Neural progenitor cell (in vitro differentiated cells): ENCODE data around the gene PLA2G6. TPM values are rescaled to one million over a fixed set of nuclear protein-coding genes. Genes with fewer than 3 reads are reported as not detected.

ENCODE experiments used
- DNase-seq: peaks from one replicate; pipeline ENCODE4 v3.0.0-alpha.2; 2016; ENCODE audit warnings: low spot score
- H2AFZ ChIP-seq: fragments of 200-600 bp; sonication (generic); replicated peaks from 2 replicates; pipeline ENCODE4 v1.6.1; 2016; ENCODE audit warnings: antibody characterized with exemption
- H3F3A ChIP-seq: fragments of 200-600 bp; sonication (generic); 2 replicates; pipeline ENCODE4 v1.6.1; 2016; ENCODE audit warnings: antibody characterized with exemption, low read depth
- H3K27ac ChIP-seq: fragments of 200-600 bp; sonication (generic); 2 replicates; pipeline ENCODE4 v1.5.1; 2016; ENCODE audit warnings: mild to moderate bottlenecking
- H3K27me3 ChIP-seq: fragments of 200-600 bp; sonication (generic); 2 replicates; pipeline ENCODE4 v1.6.1; 2016; ENCODE audit warnings: mild to moderate bottlenecking, moderate library complexity
- H3K36me3 ChIP-seq: fragments of 200-600 bp; sonication (generic); 2 replicates; pipeline ENCODE4 v1.5.1; 2016
- H3K4me1 ChIP-seq: fragments of 200-600 bp; sonication (generic); 2 replicates; pipeline ENCODE4 v1.6.1; 2016; ENCODE audit warnings: mixed run types
- H3K4me2 ChIP-seq: fragments of 200-600 bp; sonication (generic); 2 replicates; pipeline ENCODE4 v1.6.1; 2016
- H3K4me3 ChIP-seq: fragments of 200-600 bp; sonication (generic); 2 replicates; pipeline ENCODE4 v1.5.1; 2016
- H3K79me2 ChIP-seq: fragments of 200-600 bp; sonication (generic); 2 replicates; pipeline ENCODE4 v1.6.1; 2016; ENCODE audit warnings: low read depth
- H3K9ac ChIP-seq: fragments of 200-600 bp; sonication (generic); 2 replicates; pipeline ENCODE4 v1.6.1; 2016
- H3K9me3 ChIP-seq: fragments of 200-600 bp; sonication (generic); 2 replicates; pipeline ENCODE4 v1.5.1; 2016; ENCODE audit warnings: low read depth
- H4K20me1 ChIP-seq: fragments of 200-600 bp; sonication (generic); 2 replicates; pipeline ENCODE4 v1.6.1; 2016; ENCODE audit warnings: low read depth
- H3K27ac Mint-ChIP-seq: 3 replicates; pipeline ENCODE4 v1.8.0; 2021; ENCODE audit warnings: mixed read lengths
- H3K27me3 Mint-ChIP-seq: 2 replicates; pipeline ENCODE4 v1.8.0; 2022; ENCODE audit warnings: low read depth, mild to moderate bottlenecking, inconsistent platforms, moderate library complexity, mixed read lengths; ENCODE audit not compliant: insufficient read depth
- H3K36me3 Mint-ChIP-seq: 3 replicates; pipeline ENCODE4 v1.8.0; 2021; ENCODE audit warnings: mixed read lengths
- H3K4me1 Mint-ChIP-seq: 3 replicates; pipeline ENCODE4 v1.8.0; 2021; ENCODE audit warnings: mixed read lengths
- H3K4me3 Mint-ChIP-seq: 3 replicates; pipeline ENCODE4 v1.8.0; 2021; ENCODE audit warnings: mild to moderate bottlenecking, moderate library complexity, mixed read lengths
- H3K9me3 Mint-ChIP-seq: 3 replicates; pipeline ENCODE4 v1.8.0; 2020; ENCODE audit warnings: mixed read lengths
- EZH2 ChIP-seq: fragments of 200-600 bp; sonication (generic); IDR thresholded peaks from 2 replicates; pipeline ENCODE4 v1.6.1; 2017; ENCODE audit warnings: antibody characterized with exemption, mild to moderate bottlenecking, moderate library complexity
- EZH2phosphoT487 ChIP-seq: fragments of 200-600 bp; sonication (generic); IDR thresholded peaks from 2 replicates; pipeline ENCODE4 v1.6.1; 2017; ENCODE audit warnings: antibody characterized with exemption
- total RNA-seq: library from RNA; depleted of rRNA; stranded (reverse); fragments of >200 nt; gene quantifications from 2 replicates; pipeline ENCODE4 v1.2.3, GENCODE V29; 2015; ENCODE audit warnings: low replicate concordance
- TF ChIP-seq, protein P1 (sequence below): fragments of 200-600 bp; sonication (generic); IDR thresholded peaks from 2 replicates; pipeline ENCODE4 v1.5.1; 2017; ENCODE audit warnings: antibody characterized with exemption, mild to moderate bottlenecking

Gene PLA2G6
- total RNA-seq, 1 donor from 2014 or later: 20.1 TPM

DNA sequence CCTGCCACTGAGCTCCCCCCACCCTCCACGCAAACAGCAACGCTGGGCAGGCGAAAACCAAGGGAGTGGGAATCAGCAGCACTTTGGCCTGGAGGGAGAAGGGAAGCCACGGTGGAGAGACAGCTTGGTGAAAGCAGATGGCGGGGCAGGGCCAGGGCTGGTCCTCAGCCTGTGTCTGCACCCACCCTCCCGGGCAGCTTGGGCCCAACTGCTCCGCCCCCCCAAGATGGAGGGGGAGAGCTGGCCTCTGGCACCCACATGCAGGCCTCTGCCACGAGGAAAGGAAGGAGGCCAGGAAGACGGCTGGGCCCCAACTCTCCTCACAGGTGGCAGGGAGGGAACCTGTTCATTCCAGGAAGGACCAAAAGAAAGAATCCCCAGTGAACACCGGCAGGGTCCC lies 38.0 kb upstream of the PLA2G6 start:
- Mint-ChIP-seq H3K4me3 (peak overlapping the region; percentile 52), H3K4me1 (peaks cover 26% of the 10 kb centered on the region), H3K27me3 (peaks cover 11% of the 10 kb centered on the region), H3K36me3 (peaks cover 16% of the 10 kb centered on the region), H3K9me3 (no peaks in the 10 kb centered on the region), H3K27ac (peak overlapping the region; percentile 74)
- Histone ChIP-seq H3K36me3 (no peaks in the 10 kb centered on the region), H4K20me1 (no peaks in the 10 kb centered on the region), H3K4me1 (peaks cover 4% of the 10 kb centered on the region), H2AFZ (no peak overlapping the region), H3F3A (no peaks in the 10 kb centered on the region), H3K9ac (no peak overlapping the region), H3K4me3 (no peak overlapping the region), H3K27ac (no peak overlapping the region), H3K9me3 (no peaks in the 10 kb centered on the region), H3K4me2 (no peak overlapping the region), H3K79me2 (no peaks in the 10 kb centered on the region), H3K27me3 (peaks cover 5% of the 10 kb centered on the region)
- DNase-seq: no peak
- no peak for TF ChIP-seq EZH2phosphoT487
- TF ChIP-seq EZH2: no peak
- TF ChIP-seq, protein P1, sequence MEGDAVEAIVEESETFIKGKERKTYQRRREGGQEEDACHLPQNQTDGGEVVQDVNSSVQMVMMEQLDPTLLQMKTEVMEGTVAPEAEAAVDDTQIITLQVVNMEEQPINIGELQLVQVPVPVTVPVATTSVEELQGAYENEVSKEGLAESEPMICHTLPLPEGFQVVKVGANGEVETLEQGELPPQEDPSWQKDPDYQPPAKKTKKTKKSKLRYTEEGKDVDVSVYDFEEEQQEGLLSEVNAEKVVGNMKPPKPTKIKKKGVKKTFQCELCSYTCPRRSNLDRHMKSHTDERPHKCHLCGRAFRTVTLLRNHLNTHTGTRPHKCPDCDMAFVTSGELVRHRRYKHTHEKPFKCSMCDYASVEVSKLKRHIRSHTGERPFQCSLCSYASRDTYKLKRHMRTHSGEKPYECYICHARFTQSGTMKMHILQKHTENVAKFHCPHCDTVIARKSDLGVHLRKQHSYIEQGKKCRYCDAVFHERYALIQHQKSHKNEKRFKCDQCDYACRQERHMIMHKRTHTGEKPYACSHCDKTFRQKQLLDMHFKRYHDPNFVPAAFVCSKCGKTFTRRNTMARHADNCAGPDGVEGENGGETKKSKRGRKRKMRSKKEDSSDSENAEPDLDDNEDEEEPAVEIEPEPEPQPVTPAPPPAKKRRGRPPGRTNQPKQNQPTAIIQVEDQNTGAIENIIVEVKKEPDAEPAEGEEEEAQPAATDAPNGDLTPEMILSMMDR: no peak

DNA sequence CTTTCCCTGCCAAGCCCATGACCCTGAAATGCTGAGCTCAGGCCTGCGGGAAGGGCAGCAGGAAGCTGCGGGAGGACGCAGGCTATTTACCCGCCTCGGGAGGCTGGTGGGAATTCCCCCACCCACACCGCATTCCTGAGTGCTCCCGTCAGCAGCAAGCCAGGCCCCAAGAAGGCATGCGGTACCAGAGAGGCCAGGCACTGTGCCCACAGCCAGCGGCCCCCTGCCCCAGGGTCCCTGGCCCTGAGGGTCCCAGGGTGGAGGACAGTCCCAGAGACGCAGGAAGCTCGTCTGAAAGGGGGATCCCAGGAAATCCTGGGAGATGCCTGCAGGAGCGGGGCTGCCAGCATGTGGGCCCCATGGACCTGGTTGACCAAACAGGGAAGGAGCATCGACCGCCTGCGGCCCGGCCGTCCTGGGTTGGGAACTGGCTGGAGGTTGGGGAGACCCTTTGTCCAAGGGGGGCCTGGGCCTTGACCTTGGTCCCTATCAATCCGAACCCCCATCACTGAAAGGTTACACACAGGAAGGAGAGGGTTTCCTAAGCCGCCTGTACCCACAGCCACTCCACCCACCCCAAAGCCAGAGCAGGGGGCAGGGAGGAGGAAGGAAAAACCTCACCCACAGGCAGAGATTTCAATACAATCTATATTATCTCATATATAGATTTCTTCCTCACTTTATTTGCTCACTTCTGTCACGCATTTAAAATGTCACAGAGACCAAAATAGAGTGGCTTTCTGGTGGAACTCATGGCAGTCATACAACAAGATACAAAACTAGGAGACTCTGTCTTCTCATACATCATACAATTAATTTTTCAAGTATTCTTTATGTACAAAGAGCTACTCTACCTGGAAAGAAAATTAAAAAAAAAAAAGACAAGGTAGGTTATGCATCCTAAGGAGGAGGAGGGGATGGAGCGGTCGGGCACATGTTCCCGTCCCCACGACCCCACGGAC lies 37.3 kb upstream of the PLA2G6 start:
- Histone ChIP-seq H3K4me1 (peaks cover 4% of the 10 kb centered on the region), H3K27me3 (peaks cover 12% of the 10 kb centered on the region), H2AFZ (no peak overlapping the region), H3K9me3 (no peaks in the 10 kb centered on the region), H3F3A (no peaks in the 10 kb centered on the region), H3K79me2 (no peaks in the 10 kb centered on the region), H3K4me2 (no peak overlapping the region), H3K36me3 (no peaks in the 10 kb centered on the region), H3K27ac (no peak overlapping the region), H3K4me3 (no peak overlapping the region), H3K9ac (no peak overlapping the region), H4K20me1 (peaks cover 3% of the 10 kb centered on the region)
- peaks cover 16% of the 10 kb centered on the region for H3K36me3 Mint-ChIP-seq
- TF ChIP-seq EZH2 (no peak), EZH2phosphoT487 (no peak)
- TF ChIP-seq, protein P1: no peak
- H3K27ac Mint-ChIP-seq: peak overlapping the region; percentile 74
- DNase-seq: peak; percentile 65
- H3K27me3 Mint-ChIP-seq: peaks cover 9% of the 10 kb centered on the region
- H3K9me3 Mint-ChIP-seq: no peaks in the 10 kb centered on the region
- H3K4me1 Mint-ChIP-seq: peaks cover 26% of the 10 kb centered on the region
- H3K4me3 Mint-ChIP-seq: peak overlapping the region; percentile 52

DNA sequence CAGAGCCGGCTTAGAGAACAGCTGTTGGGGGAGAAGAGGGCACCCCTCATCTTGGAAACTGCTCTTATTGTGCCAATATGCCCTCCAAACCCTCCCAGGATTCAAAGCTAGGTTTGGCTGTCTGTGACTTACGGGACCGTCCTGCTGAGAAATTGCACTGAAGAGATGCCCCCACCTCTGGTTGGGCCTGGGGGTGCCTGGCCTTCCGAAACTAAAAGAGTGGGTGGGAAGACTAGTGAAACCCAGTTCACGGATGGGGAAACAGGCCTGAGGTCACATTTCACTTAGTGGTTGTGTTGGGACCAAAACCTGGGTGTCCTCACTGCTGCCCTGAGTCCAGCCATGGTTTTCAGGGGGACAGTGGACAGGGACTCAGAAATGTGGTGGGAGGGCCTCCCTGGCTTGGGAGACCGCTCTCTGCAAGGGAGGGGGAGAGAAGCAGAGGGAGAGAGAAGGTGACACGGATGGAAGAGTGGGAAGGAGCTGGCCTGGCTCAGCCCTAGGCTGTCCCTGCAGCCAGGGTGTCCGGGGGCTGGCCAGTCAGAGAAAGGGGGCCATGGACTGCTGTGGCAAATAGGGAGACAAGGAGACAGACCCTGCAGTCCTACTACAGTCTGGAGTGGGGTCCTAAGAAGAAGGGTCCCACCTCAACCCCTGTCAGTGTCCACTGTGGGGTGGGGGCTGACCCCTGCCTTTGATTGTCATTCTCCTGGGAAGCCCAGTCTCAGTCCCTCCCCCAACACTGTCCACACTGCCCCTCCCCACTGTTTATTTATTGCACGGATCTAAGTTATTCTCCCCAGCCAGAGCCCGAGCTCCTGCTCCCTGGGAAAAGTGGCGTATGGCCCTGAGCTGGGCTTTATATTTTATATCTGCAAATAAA lies 33.8 kb upstream of the PLA2G6 start:
- peak overlapping the region; percentile 29 for H3K4me3 ChIP-seq
- no peak for DNase-seq
- Mint-ChIP-seq H3K9me3 (no peaks in the 10 kb centered on the region), H3K36me3 (peaks cover 12% of the 10 kb centered on the region), H3K27ac (peak overlapping the region; percentile 17), H3K4me1 (peaks cover 30% of the 10 kb centered on the region), H3K4me3 (peak overlapping the region; percentile 75), H3K27me3 (peaks cover 19% of the 10 kb centered on the region)
- no peaks in the 10 kb centered on the region for H3K9me3 ChIP-seq
- H3K79me2 ChIP-seq: no peaks in the 10 kb centered on the region
- no peak overlapping the region for H2AFZ ChIP-seq
- no peak overlapping the region for H3K9ac ChIP-seq
- peaks cover 4% of the 10 kb centered on the region for H3K4me1 ChIP-seq
- peaks cover 17% of the 10 kb centered on the region for H4K20me1 ChIP-seq
- peaks cover 25% of the 10 kb centered on the region for H3K27me3 ChIP-seq
- H3K36me3 ChIP-seq: no peaks in the 10 kb centered on the region
- TF ChIP-seq EZH2phosphoT487 (no peak), EZH2 (no peak)
- TF ChIP-seq, protein P1: no peak
- H3F3A ChIP-seq: no peaks in the 10 kb centered on the region
- H3K27ac ChIP-seq: no peak overlapping the region
- H3K4me2 ChIP-seq: peak overlapping the region; percentile 68
